T-helper 2 cell (primary cell): Measurements from ENCODE around the gene CDC42.

Experiments
- DNase-seq, 5 experiments: peaks; one replicate each; pipeline versions ENCODE4 v3.0.0 to v3.0.0-alpha.2; 2012 to 2022

CDC42 gene

DNA sequence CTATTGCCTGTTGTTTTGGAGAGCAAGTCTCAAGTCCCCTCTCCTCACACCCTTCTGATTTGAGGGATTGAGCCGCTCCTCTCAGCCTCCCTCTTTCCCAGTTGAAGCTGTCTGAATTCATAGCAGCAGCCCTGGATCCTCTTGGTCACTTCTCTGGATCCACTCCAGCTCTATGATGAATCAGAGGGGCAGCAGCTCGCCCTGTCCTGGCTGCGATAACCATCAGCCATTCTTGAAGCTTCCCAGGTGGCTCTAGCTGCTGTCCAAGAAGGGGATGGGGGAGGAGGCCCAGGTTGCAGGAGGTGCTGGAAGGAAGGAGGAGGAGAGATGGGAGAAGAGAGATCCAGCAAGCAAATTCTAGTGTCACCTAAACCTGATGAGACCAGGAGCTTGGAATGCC lies 59.1 kb downstream of the CDC42 start:
- no peak for DNase-seq

DNA sequence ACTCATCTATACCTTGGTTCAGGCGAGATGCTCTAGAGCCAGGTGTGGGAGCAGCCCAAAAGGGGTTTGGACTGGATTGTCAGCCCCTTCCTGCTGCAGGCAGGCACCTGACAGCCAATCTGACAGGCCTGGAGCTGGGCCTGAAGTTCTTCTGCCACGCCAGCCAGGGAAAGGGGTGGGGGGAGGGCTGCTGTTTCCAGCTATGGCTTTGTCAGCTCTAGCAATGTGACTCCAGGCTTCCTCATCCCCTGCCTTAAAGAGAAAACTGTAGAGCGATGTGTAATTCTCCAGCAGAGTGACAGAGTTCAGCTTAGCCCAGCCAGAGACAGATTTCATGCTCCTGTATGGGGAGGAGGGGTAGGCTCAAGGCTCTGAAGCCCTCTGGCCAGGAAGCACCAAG lies 60.0 kb downstream of the CDC42 start:
- no peak for DNase-seq

- DNase-seq, result no peak
These were observed 61.8 kb downstream of the CDC42 start for GRCh38 chr1:22114083-22115012.

DNA sequence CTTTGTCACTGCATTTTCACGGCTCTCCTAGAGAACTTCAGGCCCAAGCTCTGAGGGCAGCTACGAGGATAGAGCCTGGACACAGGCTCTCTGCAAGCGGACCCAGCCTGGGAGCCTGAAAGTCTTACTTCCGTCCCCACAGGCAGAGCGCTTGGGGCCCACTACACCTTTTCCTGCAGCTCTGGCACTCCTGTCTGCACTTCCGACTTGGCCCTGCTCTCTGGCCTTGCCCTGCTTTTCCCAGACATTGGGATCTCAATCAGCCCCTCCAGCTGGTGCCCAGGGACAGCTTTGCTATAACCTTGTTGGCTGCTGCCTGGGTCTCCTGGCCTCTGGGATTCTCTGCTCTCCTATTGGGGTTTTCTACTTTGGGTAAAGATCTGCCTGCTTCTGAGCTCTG lies 62.8 kb downstream of the CDC42 start:
- DNase-seq, result no peak

- DNase-seq, result no peak
These were observed 64.7 kb downstream of the CDC42 start for GRCh38 chr1:22117238-22117637.

GRCh38 chr1:22117851-22118250 lies 65.3 kb downstream of the CDC42 start:
- no peak for DNase-seq

- DNase-seq, result no peak
These were observed 65.9 kb downstream of the CDC42 start for GRCh38 chr1:22118291-22118992.

GRCh38 chr1:22119626-22120468 lies 67.3 kb downstream of the CDC42 start:
- DNase-seq, result no peak

DNA sequence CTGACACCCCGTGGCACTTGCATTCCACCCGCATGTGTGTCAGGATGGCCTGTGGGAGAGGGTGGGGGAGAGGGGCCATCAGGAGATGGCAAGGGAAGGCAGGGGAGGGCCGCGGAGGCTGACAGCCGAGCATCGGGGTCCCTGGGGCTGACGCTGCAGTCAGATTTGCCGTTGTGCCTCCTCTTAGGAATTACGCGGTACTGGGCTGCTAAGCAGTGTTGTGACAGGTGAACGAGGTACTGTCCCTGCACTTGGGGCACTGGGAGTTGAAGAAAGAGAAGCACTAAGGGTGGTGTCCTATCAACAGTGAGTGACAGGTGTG lies 67.9 kb downstream of the CDC42 start:
- no peak for DNase-seq

GRCh38 chr1:22121421-22121911 lies 69.0 kb downstream of the CDC42 start:
- no peak for DNase-seq

DNA sequence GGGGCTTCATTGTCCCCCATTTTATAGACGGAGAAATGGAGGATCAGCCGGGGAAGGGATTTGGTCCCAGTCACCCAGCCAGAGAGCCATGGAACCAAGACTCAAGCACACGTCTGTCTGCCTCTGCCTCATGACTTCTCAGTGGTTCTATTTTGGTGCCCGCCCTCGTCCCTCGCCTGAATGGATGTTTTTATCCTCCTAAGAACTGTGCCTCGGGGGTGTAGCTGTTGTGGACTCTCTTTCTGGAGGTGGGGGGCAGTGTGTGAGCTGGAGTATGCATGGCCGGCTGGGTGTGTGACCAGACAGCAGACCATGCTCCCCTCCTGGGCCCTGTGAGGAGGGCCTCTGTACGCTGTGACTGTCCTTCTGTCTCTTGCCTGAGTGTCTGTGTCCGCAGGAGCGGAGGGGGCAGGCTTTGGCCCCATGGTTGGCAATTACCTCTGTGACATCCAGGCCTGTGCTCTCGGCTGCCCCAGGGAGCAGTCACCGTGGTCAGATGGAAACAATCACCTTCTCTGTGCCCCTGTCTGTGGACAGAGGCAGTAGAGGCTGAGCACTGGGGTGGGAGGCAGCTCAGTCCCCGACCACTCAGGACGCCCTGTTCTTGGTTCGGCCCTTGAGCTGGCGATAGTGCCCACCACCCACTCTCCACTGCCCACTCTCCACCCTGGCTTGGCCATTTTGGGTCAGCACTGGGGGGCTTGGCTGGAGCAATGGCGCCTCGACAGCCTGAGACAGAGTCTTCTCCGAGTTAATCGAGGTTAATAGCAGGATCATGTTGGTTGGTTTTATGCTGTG lies 70.0 kb downstream of the CDC42 start:
- no peak for DNase-seq

DNA sequence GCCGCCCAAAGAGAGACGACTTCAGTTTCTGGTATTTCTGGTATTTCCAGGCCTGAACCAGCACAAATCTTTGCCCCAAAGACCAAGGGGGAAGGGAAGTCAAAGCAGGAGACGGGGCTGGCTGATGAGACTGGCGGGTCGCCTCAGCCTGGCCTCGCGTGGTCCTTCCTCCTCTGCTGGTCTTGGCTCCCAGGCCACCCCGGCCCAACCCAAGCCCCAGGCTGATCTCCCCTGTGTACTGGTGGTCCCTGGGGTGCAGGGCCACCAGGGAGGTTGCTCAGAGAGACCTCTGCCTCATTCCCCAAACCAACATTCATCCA lies 70.5 kb downstream of the CDC42 start:
- no peak for DNase-seq

GRCh38 chr1:22123901-22124404 lies 71.4 kb downstream of the CDC42 start:
- no peak for DNase-seq

DNA sequence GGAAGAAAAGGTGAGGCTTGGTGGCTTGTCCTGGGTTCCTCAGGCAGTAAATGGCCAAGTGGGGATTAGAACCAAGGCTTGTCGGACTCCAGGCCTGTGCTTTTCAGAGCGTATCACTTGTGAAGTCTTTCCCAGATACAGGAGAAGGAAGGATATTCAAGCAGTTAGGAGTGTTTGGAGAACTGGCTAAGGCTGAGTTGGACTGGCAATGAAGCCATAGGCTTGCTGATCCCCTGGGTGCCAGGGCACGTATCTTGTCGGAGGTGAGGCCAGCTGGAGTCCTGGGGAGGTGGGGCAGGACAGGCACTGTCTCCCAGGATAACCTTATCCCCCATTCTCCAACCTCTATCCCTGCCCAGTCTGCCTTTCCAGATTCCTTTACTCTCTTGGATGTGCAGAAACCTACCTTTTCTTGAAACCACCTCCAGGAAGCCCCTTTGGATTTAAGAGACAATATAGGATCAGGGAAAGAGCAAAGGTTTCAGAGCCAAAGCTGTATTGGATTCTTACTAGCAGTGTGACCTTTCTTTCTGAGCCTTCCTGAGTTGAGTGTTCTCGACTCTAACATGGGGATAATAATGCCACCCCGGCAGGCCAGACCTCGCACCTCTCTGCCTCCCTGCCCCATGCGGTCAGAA lies 72.2 kb downstream of the CDC42 start:
- no peak for DNase-seq

DNA sequence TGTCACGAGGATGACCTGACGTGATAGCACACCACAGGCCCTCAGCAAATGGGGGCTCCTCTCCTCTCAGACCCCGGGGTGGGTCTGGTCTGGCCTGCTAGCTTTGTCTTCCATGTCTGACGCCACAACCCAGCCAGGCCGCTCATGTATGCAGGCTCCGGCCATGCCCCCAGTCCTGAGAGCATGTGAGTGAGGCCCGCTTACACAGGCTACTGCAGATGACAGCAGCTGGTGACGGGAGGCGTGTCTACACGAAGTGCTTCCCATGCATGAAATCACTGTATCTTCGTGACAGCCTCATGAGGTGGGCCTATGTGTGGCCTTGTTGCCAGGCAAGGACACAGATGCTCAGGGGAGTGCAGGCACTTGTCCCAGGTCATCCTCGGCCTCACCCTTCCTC lies 74.0 kb downstream of the CDC42 start:
- DNase-seq, result no peak

DNA sequence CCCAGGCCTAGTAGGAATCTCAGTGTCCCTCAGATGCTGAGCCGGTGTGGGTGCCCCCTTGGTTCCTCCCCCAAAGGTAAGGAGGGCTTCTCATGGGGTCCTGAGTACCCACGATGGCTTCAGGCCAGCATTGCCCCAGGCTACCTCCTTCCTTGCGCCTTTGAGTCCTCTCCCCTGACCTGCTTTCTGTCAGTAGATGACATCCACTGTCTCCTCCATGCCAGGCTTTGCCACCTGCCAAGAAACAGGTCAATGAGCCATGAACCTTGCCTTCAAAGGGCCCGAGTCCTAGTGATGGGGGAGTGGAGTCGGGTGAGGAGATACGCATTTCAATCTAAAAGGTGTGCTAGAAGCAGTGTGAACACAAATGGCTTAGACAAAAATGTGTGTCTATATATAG lies 74.7 kb downstream of the CDC42 start:
- DNase-seq, result no peak

DNA sequence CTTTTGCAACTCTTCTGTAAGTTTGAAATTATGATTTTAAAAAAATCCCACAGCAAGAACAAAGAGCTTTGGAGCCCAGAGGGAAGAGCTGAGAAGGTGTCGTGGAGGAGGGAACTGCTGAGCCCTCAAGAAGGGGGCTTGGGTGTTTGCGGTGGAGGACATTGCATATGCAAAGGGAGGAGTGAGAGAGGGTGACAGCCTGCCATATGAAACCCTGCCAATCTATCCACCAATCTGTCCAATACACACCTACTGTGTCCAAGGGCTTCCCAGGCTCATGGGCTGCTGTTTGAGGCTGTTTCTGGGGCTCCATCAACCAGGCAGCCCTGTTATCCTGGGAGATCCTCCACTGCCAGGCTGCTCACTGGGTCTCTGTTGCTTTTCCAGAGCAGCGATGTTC lies 75.2 kb downstream of the CDC42 start:
- no peak for DNase-seq

GRCh38 chr1:22128392-22128791 lies 75.9 kb downstream of the CDC42 start:
- no peak for DNase-seq

- no peak for DNase-seq
These were observed 77.1 kb downstream of the CDC42 start for GRCh38 chr1:22129501-22130117.

DNA sequence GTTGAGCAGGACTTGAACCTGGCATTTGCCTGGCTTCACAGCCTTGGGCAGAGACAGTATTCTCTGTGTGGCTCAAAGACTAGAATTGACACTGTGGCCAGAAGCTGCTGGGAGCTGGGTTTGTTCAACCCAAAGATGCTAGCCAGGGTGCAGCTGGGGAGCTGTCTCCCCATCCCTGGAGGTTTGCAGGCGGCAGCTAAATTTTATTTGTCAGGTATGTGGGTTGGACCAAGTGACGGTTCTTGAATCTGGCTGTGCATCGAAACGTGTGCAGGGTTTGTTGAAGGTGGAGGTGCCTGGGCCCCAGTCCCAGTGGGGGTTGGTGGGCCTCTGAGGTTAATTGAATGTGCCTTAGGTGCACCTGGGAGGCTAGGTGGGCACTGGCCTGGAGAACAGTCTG lies 78.6 kb downstream of the CDC42 start:
- DNase-seq, result no peak

- peak; percentile 18 to 40 (median 38) for DNase-seq
These were observed 79.5 kb downstream of the CDC42 start for GRCh38 chr1:22131875-22132486.
